NCI-H345 (cell line): ENCODE measurements around the gene TRABD2B.
A peak's percentile ranks its signal among the peaks of the same experiment; 100 is the strongest.

Experiments
- DNase-seq: peaks from one replicate; lab custom pipeline; 2025; lab: John Stamatoyannopoulos, UW

TRABD2B gene

DNA sequence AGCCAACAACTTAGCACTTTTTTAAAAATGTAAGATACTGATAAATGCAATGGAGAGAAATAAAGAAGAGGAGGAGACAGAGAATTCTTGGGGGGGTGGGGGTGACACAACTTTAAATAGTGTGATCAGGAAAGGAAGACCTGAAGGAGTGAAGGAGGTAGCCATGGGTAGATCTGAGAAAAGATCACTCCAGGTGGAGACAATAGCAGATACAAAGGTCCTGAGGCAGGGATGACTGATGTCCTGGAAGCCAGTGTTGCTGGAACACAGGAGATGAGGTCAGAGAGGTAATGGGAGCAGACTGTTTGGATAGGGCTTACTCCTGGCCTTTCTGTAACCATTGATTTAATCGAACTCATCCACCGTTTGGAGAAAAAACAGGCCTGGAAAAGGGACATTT is 24.6 kb upstream of the TRABD2B start:
- DNase-seq = no peak

GRCh38 chr1:48019714-48020315 is 22.6 kb upstream of the TRABD2B start:
- no peak for DNase-seq

DNA sequence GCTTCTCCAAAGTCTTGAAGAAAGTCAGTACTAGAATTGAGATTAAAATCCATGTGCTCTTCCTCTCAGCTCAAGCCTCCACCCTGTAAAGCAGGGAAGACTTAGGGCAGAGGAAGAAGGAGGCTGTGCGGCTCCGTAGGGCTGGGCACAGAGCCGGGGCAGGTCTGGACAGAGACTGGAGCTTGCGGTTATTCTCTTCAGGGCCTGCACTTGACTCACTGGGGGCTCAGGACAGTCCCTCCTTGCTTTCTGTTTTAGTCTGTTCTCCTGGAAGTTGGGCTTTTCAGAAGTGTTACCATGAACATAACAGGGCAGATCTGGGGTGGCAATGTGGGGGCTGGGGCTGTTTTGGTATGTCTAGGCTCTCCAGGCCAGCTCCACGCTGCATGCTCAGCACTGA is 21.6 kb upstream of the TRABD2B start:
- no peak for DNase-seq

DNA sequence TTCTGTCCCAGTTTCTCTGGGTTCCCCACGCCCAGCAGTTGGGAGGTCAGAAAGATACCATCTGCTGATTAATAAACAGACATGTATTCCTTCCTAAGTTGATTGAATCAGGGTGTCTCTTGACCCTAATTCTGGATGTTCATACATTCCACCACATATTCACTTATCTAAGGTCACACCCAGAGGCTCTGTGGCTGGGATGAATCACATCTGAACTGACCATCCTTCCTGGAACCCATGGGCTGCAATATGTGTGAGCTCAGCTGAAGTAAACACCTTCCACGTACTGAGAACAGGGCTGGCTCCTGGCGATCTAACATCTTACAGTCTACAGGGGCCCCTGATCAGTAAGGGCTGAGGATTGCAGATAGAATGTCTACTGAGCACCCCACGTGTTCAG is 20.5 kb upstream of the TRABD2B start:
- no peak for DNase-seq

DNA sequence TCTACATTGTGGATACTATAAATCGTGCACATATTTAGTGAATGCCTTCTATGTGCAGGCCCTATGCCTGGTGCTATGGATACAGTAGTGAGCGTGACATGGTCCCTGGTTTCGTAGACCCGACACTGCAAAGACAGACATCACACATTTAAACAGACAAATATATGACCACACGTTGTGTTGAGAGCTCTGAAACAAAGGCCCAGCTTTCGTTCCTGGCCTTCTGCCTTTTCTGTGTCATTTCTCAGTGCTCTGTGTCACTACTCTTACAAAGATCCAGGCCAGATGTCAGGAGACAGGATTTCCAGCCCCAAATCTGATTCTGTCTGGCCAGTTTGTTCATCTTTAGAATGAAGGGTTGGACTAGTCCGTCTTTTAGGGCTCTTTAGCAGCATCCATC is 19.3 kb upstream of the TRABD2B start:
- DNase-seq = no peak

- DNase-seq = no peak
Observed at GRCh38 chr1:48013270-48013669, 16.1 kb upstream of the TRABD2B start.

- no peak for DNase-seq
Observed at GRCh38 chr1:48007047-48007446, 9.9 kb upstream of the TRABD2B start.

DNA sequence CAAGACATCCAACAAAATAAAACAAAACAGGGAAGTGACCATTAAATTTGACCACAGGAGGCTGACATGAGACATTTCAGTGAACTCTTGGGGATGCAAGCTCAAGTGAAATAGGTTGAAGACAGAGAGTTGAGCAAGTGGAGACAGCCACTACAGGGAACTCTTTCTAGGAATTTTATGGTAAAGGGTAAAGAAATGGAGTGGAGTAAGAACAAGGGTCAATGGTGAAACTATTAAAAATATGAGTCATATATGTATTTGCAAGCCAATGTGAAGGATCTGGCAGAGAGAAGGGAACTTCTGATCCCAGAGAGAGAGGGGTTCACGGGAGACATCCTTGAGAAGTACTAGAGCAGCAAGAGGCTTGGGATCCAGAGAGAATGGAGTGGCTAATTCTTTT is 9.1 kb upstream of the TRABD2B start:
- DNase-seq = no peak

- DNase-seq = no peak
Observed at GRCh38 chr1:48005253-48006117, 8.3 kb upstream of the TRABD2B start.

GRCh38 chr1:48003741-48004531 is 6.8 kb upstream of the TRABD2B start:
- DNase-seq = peak; percentile 57

GRCh38 chr1:48002142-48002541 is 5.0 kb upstream of the TRABD2B start:
- DNase-seq = no peak

GRCh38 chr1:48001696-48002095 is 4.5 kb upstream of the TRABD2B start:
- no peak for DNase-seq

GRCh38 chr1:48000883-48001282 is 3.7 kb upstream of the TRABD2B start:
- DNase-seq = peak; percentile 9

GRCh38 chr1:47999097-47999496 is 1.9 kb upstream of the TRABD2B start:
- no peak for DNase-seq

GRCh38 chr1:47998396-47998990 is 1.3 kb upstream of the TRABD2B start:
- DNase-seq = no peak

DNA sequence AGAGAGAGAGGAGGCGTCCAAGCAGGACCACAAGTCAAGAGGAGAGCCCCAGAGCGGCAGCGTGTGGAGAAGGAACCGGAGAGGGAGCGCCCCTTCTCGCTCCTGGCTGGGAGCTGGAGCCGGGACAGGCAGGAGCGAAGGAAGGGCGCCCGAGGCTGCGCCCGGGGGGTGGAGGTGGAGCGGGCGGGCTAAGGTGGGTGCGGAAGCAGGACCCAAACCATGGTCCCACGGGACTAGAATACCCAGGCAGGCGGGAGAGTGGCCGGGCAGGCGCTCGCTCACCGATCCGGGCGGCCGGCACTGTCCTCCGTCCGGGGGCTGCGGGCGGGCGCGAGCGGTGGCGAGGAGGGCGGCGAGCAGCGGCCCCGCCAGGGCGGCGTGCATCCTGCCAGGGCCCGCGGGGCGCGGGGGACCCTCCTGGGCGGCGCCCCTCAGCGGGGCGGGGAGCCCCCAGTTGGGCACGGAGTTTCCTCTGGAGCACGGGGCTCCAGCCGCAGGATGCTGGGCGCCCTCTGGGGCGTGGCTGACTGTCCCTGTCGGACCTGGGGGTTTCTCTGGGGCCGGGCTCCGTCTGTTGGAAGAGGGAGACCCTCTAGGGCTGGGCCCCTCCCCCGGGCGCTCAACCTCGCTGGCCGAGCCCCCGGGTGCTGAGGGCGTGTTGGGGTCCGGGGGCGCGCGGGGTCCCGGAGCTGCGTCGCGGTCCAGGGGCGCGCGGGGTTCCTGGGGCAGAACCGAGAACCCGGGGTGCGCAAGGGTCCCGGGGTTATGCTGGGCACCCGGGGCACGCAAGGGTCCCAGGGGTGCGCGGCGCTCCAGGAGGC is 569 bp downstream of the TRABD2B start:
- DNase-seq = no peak

DNA sequence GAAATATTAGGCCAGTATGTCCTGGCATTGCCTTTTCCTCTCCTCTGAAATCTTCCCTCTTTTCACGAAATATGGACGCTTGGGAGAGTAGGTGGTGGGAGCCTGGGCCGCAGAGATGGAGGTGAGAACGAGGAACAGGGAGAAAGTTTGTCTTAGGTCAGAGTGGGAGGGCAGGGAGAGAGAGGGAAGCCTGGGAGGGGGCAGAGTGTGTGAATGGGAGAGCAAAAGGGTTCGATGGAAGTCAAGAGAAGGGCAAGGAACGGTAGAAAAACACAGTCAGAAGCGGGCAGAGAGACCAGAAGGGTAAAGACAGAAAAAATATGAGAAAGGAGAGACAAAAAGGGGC is 1.2 kb downstream of the TRABD2B start:
- no peak for DNase-seq

GRCh38 chr1:47995306-47996050 is 1.7 kb downstream of the TRABD2B start:
- DNase-seq = no peak

- DNase-seq = no peak
Observed at GRCh38 chr1:47993881-47994625, 3.1 kb downstream of the TRABD2B start.

GRCh38 chr1:47993416-47993740 is 3.8 kb downstream of the TRABD2B start:
- no peak for DNase-seq
